ENCODE results near the gene CHD9.

CHD9 gene

DNA sequence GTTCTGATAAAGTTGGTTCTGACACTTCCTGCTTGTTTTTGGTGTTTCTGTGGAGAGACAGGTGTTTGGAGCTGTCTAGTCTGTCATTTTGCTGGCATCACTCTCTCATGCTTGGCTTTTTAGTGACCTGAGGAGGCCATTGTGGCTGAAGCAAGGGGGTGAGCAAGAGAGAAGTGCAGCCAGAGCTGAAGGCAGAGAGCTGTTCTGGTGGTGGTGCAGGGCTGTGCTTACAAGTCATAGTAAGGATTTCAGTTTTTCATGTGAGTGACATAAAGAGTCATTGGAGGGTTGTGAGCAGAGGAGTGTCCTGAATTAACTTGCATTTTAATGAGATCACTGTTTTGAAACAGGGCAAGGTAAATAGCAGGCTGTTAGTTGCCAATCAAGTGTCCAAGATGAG lies 97.5 kb downstream of the CHD9 start:
- Histone ChIP-seq H3K4me2 (ENCODE audit: low read length) (no peak overlapping the region), H3K4me3 (ENCODE audit: low read depth, low read length, poor library complexity, severe bottlenecking) (no peak overlapping the region), H3K9me3 (ENCODE audit: low read length) (peaks cover 13% of the 10 kb centered on the region), H3K9ac (ENCODE audit: low read length) (no peak overlapping the region), H2AFZ (ENCODE audit: low read length) (no peak overlapping the region), H3K4me1 (ENCODE audit: insufficient read depth, low read length, severe bottlenecking) (no peaks in the 10 kb centered on the region), H3K27me3 (ENCODE audit: insufficient read depth, low read length) (no peaks in the 10 kb centered on the region), H3K27ac (ENCODE audit: low read depth, low read length, poor library complexity, severe bottlenecking) (peak overlapping the region; percentile 22), H3K79me2 (ENCODE audit: insufficient read depth, low read length) (peaks cover 72% of the 10 kb centered on the region), H3K36me3 (ENCODE audit: insufficient read depth, low read length) (peaks cover 36% of the 10 kb centered on the region), H3K9me2 (ENCODE audit: low read depth, low read length) (no peaks in the 10 kb centered on the region), H3F3A (ENCODE audit: insufficient read depth, low read length) (no peaks in the 10 kb centered on the region), H4K20me1 (ENCODE audit: insufficient read depth, low read length) (no peaks in the 10 kb centered on the region)
- no peak for TF ChIP-seq EZH2 (IDR thresholded peaks at IDR 0.05; ENCODE audit: borderline replicate concordance, low read length)
- TF ChIP-seq, protein P1, sequence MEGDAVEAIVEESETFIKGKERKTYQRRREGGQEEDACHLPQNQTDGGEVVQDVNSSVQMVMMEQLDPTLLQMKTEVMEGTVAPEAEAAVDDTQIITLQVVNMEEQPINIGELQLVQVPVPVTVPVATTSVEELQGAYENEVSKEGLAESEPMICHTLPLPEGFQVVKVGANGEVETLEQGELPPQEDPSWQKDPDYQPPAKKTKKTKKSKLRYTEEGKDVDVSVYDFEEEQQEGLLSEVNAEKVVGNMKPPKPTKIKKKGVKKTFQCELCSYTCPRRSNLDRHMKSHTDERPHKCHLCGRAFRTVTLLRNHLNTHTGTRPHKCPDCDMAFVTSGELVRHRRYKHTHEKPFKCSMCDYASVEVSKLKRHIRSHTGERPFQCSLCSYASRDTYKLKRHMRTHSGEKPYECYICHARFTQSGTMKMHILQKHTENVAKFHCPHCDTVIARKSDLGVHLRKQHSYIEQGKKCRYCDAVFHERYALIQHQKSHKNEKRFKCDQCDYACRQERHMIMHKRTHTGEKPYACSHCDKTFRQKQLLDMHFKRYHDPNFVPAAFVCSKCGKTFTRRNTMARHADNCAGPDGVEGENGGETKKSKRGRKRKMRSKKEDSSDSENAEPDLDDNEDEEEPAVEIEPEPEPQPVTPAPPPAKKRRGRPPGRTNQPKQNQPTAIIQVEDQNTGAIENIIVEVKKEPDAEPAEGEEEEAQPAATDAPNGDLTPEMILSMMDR (IDR thresholded peaks at IDR 0.05; ENCODE audit: low read length): no peak

DNA sequence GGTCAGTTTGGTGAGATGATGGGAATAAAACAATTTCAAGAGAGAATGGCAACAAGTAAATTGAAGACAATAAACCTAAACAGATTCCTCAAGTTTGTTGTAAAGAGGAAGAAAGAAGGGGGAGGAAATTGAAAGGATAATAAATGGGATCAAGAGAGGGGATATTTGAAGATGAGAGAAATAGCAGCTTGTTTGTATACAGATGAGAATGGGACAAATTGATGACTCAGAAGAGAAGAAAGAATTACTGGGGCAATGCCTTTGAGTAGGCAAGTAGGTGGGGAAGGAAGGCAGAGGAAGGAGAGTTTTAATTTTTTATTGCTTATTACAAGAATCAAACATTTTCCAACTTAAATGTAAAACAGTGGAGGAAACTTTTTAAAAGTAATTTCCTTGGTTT lies 98.3 kb downstream of the CHD9 start:
- Histone ChIP-seq H3K9me2 (ENCODE audit: low read depth, low read length) (no peaks in the 10 kb centered on the region), H3K9me3 (ENCODE audit: low read length) (peaks cover 13% of the 10 kb centered on the region), H3K4me2 (ENCODE audit: low read length) (no peak overlapping the region), H3K36me3 (ENCODE audit: insufficient read depth, low read length) (peaks cover 32% of the 10 kb centered on the region), H3K4me3 (ENCODE audit: low read depth, low read length, poor library complexity, severe bottlenecking) (no peak overlapping the region), H3K27me3 (ENCODE audit: insufficient read depth, low read length) (no peaks in the 10 kb centered on the region), H4K20me1 (ENCODE audit: insufficient read depth, low read length) (no peaks in the 10 kb centered on the region), H3K4me1 (ENCODE audit: insufficient read depth, low read length, severe bottlenecking) (no peaks in the 10 kb centered on the region), H2AFZ (ENCODE audit: low read length) (no peak overlapping the region), H3K27ac (ENCODE audit: low read depth, low read length, poor library complexity, severe bottlenecking) (no peak overlapping the region), H3K79me2 (ENCODE audit: insufficient read depth, low read length) (peaks cover 66% of the 10 kb centered on the region), H3K9ac (ENCODE audit: low read length) (no peak overlapping the region), H3F3A (ENCODE audit: insufficient read depth, low read length) (no peaks in the 10 kb centered on the region)
- TF ChIP-seq, protein P1 (IDR thresholded peaks at IDR 0.05; ENCODE audit: low read length): no peak
- no peak for TF ChIP-seq EZH2 (IDR thresholded peaks at IDR 0.05; ENCODE audit: borderline replicate concordance, low read length)

DNA sequence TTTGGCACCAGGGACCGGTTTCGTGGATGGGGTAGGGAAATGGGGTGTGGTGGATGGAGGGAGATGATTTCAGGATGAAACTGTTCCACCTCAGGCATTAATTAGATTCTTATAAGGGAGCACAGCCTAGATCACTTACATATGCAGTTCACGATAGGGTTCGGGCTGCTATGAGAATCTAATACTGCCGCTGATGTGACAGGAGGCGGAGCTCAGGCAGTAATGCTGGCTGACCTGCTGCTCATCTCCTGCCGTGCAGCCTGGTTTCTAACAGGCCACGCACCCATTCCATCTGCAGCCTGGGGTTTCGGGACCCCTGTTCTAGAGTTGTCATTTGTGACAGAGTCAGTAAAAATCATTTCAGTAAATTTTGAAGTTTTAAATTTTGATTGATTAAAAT lies 99.7 kb downstream of the CHD9 start:
- Histone ChIP-seq H3K79me2 (ENCODE audit: insufficient read depth, low read length) (peaks cover 52% of the 10 kb centered on the region), H4K20me1 (ENCODE audit: insufficient read depth, low read length) (no peaks in the 10 kb centered on the region), H3F3A (ENCODE audit: insufficient read depth, low read length) (no peaks in the 10 kb centered on the region), H3K9ac (ENCODE audit: low read length) (no peak overlapping the region), H3K27ac (ENCODE audit: low read depth, low read length, poor library complexity, severe bottlenecking) (no peak overlapping the region), H2AFZ (ENCODE audit: low read length) (no peak overlapping the region), H3K9me3 (ENCODE audit: low read length) (peaks cover 7% of the 10 kb centered on the region; the same call in 1 of the 2 replicates), H3K9me2 (ENCODE audit: low read depth, low read length) (no peaks in the 10 kb centered on the region), H3K36me3 (ENCODE audit: insufficient read depth, low read length) (peaks cover 20% of the 10 kb centered on the region), H3K27me3 (ENCODE audit: insufficient read depth, low read length) (no peaks in the 10 kb centered on the region), H3K4me2 (ENCODE audit: low read length) (no peak overlapping the region), H3K4me3 (ENCODE audit: low read depth, low read length, poor library complexity, severe bottlenecking) (no peak overlapping the region), H3K4me1 (ENCODE audit: insufficient read depth, low read length, severe bottlenecking) (no peaks in the 10 kb centered on the region)
- no peak for TF ChIP-seq EZH2 (IDR thresholded peaks at IDR 0.05; ENCODE audit: borderline replicate concordance, low read length)
- TF ChIP-seq, protein P1 (IDR thresholded peaks at IDR 0.05; ENCODE audit: low read length): no peak

All from OCI-LY1 (cell line).